ENCODE data around the gene GPAM. TPM values are rescaled to one million over a fixed set of nuclear protein-coding genes. Genes with fewer than 3 reads are reported as not detected.
A peak's percentile ranks its signal among the peaks of the same experiment; 100 is the strongest.

The GPAM gene
- total RNA-seq, 1 experiment from 2014 or later: 12.2 TPM

DNA sequence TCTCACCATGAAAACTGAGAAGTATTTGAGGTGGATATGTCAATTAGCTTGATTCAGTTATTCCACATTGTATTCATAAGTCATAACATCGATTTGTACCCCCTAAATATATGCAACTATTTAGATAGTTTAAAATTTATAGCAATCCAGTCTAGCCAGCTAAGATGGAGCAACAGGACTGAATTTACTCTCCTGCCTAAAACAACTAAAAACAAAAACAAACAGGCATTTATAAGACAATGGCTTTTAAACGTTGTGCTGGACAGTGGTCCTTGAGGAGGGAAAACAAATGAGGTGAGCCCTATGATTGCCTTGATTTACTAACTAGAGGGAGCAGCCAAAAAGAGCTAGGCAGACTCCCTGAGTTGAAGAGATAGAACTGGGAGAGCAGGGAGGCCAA is 814 bp upstream of the GPAM start:
- Mint-ChIP-seq H3K36me3 (peaks cover 9% of the 10 kb centered on the region), H3K9me3 (peaks cover 24% of the 10 kb centered on the region), H3K4me3 (peak overlapping the region; percentile 95), H3K27me3 (ENCODE audit: low read depth) (no peaks in the 10 kb centered on the region), H3K27ac (peak overlapping the region; percentile 42), H3K4me1 (peaks cover 15% of the 10 kb centered on the region)
- ChIA-PET POLR2A (interaction anchor here (1.1 to 1.3 kb wide), 2 partner anchors 47 to 123 kb away, joined by 3 read pairs; no protein-coding TSS in a partner anchor), CTCF (interaction anchor here (6.0 kb wide), 1 partner anchor 124 kb away, joined by 46 read pairs; no protein-coding TSS in a partner anchor)
- ATAC-seq: no peak
- TF ChIP-seq CREM (CRISPR knock-in tag; IDR thresholded peaks at IDR 0.05): no peak
- TF ChIP-seq EMX1 (CRISPR knock-in tag; IDR thresholded peaks at IDR 0.05): no peak
- DNase-seq (ENCODE audit: low spot score): no peak

DNA sequence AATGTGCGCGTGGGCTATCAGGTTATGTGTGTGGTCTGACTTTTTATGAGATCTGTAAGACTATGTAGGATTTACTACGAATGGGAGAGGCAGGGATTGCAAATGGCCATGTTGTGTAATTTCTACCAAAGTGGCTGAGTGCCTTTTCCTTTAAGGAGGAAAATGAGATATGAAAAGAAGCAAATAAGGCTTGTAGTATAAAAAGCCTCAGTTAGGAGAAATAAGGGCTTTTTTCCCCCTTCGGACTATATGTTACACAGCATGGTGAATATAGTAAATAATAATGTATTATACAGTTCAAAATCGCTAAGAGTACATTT is 447 bp upstream of the GPAM start:
- TF ChIP-seq, protein P1, sequence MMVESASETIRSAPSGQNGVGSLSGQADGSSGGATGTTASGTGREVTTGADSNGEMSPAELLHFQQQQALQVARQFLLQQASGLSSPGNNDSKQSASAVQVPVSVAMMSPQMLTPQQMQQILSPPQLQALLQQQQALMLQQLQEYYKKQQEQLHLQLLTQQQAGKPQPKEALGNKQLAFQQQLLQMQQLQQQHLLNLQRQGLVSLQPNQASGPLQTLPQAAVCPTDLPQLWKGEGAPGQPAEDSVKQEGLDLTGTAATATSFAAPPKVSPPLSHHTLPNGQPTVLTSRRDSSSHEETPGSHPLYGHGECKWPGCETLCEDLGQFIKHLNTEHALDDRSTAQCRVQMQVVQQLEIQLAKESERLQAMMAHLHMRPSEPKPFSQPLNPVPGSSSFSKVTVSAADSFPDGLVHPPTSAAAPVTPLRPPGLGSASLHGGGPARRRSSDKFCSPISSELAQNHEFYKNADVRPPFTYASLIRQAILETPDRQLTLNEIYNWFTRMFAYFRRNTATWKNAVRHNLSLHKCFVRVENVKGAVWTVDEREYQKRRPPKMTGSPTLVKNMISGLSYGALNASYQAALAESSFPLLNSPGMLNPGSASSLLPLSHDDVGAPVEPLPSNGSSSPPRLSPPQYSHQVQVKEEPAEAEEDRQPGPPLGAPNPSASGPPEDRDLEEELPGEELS (CRISPR knock-in tag; IDR thresholded peaks at IDR 0.05): no peak
- no peak for TF ChIP-seq SMAD3 (CRISPR knock-in tag; IDR thresholded peaks at IDR 0.05; ENCODE audit: borderline replicate concordance)
- TF ChIP-seq, protein P2, sequence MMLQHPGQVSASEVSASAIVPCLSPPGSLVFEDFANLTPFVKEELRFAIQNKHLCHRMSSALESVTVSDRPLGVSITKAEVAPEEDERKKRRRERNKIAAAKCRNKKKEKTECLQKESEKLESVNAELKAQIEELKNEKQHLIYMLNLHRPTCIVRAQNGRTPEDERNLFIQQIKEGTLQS (CRISPR knock-in tag; conservative IDR thresholded peaks at IDR 0.05): no peak
- TF ChIP-seq GTF2I (CRISPR knock-in tag; conservative IDR thresholded peaks at IDR 0.05): no peak
- ChIA-PET POLR2A (interaction anchor here (1.1 to 1.3 kb wide), 2 partner anchors 46 to 123 kb away, joined by 3 read pairs; no protein-coding TSS in a partner anchor), CTCF (interaction anchor here (0.7 to 6.0 kb wide), 2 partner anchors 68 to 125 kb away, joined by 3 to 46 read pairs; no protein-coding TSS in a partner anchor)
- DNase-seq (ENCODE audit: low spot score): no peak
- Mint-ChIP-seq H3K9me3 (peaks cover 24% of the 10 kb centered on the region), H3K27me3 (ENCODE audit: low read depth) (no peaks in the 10 kb centered on the region), H3K27ac (peak overlapping the region; percentile 96), H3K36me3 (peaks cover 12% of the 10 kb centered on the region), H3K4me3 (peak overlapping the region; percentile 95), H3K4me1 (peaks cover 15% of the 10 kb centered on the region)
- ATAC-seq: no peak

DNA sequence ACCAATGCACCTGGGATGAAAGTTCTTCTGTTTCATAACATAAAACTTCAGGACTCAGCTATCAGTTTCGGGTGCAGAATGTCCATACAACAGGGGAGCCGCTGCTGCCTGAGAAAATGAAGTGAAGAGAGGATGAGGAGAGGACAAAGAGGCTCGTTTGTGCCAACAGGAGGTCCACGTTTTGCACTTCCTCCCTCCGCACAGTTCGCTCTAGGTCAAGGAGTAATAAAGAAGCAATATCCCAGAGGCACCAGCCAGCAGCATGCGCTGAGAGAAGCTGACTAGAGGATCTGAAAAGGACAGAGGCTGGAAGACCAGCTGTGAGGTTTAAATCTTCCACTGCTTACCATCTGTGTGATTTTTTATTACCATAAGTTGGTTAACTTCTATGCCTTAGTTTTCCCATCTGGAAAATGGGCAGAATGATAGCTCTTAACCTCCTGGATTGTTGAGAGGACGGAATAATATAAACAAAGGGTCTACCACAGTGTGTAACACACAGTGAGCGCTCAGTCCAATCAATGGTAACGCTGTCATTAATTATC is 709 bp downstream of the GPAM start:
- TF ChIP-seq, protein P3, sequence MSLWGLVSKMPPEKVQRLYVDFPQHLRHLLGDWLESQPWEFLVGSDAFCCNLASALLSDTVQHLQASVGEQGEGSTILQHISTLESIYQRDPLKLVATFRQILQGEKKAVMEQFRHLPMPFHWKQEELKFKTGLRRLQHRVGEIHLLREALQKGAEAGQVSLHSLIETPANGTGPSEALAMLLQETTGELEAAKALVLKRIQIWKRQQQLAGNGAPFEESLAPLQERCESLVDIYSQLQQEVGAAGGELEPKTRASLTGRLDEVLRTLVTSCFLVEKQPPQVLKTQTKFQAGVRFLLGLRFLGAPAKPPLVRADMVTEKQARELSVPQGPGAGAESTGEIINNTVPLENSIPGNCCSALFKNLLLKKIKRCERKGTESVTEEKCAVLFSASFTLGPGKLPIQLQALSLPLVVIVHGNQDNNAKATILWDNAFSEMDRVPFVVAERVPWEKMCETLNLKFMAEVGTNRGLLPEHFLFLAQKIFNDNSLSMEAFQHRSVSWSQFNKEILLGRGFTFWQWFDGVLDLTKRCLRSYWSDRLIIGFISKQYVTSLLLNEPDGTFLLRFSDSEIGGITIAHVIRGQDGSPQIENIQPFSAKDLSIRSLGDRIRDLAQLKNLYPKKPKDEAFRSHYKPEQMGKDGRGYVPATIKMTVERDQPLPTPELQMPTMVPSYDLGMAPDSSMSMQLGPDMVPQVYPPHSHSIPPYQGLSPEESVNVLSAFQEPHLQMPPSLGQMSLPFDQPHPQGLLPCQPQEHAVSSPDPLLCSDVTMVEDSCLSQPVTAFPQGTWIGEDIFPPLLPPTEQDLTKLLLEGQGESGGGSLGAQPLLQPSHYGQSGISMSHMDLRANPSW (CRISPR knock-in tag; conservative IDR thresholded peaks at IDR 0.05; ENCODE audit: low read depth): no peak
- TF ChIP-seq ZNF232 (CRISPR knock-in tag; IDR thresholded peaks at IDR 0.05): no peak
- TF ChIP-seq ZNF416 (CRISPR knock-in tag; IDR thresholded peaks at IDR 0.05): no peak
- Mint-ChIP-seq H3K27ac (peak overlapping the region; percentile 80), H3K27me3 (ENCODE audit: low read depth) (no peaks in the 10 kb centered on the region), H3K36me3 (peaks cover 17% of the 10 kb centered on the region), H3K9me3 (peaks cover 19% of the 10 kb centered on the region), H3K4me1 (peaks cover 15% of the 10 kb centered on the region), H3K4me3 (peak overlapping the region; percentile 95)
- ChIA-PET POLR2A (no interaction called here), CTCF (interaction anchor here (6.0 kb wide), 1 partner anchor 126 kb away, joined by 46 read pairs; no protein-coding TSS in a partner anchor)
- no peak for DNase-seq (ENCODE audit: low spot score)
- peak; percentile 39 for ATAC-seq

DNA sequence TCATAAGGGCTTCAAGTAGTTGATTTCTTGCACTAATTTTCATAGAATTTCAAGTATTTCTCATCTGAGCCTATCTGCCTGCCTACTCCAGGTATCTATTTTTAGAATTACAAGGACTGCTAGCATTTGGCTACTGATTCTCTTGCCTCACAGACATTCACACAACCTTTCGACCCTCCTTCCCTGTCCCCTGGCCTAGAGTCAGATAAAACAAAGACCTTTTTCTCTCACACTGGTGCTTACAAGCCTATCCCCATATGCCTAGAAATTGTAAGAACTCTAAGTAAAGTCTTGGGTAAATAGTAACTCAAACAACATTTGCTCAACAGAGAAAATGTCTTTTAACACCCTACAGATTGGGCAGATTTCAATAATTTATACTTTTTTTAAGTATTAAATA is 6.3 kb downstream of the GPAM start:
- no peak overlapping the region for H3K4me3 Mint-ChIP-seq
- ChIA-PET POLR2A (no interaction called here), CTCF (no interaction called here)
- DNase-seq (ENCODE audit: low spot score) (no peak), ATAC-seq (no peak)
- H3K4me1 Mint-ChIP-seq: 0 out of 2 replicates have a peak, but pooled peaks cover 2% of the 10 kb centered on the region
- peaks cover 45% of the 10 kb centered on the region for H3K36me3 Mint-ChIP-seq
- H3K9me3 Mint-ChIP-seq: no peaks in the 10 kb centered on the region
- no peak overlapping the region for H3K27ac Mint-ChIP-seq
- no peaks in the 10 kb centered on the region for H3K27me3 Mint-ChIP-seq (ENCODE audit: low read depth)
- TF ChIP-seq, protein P4, sequence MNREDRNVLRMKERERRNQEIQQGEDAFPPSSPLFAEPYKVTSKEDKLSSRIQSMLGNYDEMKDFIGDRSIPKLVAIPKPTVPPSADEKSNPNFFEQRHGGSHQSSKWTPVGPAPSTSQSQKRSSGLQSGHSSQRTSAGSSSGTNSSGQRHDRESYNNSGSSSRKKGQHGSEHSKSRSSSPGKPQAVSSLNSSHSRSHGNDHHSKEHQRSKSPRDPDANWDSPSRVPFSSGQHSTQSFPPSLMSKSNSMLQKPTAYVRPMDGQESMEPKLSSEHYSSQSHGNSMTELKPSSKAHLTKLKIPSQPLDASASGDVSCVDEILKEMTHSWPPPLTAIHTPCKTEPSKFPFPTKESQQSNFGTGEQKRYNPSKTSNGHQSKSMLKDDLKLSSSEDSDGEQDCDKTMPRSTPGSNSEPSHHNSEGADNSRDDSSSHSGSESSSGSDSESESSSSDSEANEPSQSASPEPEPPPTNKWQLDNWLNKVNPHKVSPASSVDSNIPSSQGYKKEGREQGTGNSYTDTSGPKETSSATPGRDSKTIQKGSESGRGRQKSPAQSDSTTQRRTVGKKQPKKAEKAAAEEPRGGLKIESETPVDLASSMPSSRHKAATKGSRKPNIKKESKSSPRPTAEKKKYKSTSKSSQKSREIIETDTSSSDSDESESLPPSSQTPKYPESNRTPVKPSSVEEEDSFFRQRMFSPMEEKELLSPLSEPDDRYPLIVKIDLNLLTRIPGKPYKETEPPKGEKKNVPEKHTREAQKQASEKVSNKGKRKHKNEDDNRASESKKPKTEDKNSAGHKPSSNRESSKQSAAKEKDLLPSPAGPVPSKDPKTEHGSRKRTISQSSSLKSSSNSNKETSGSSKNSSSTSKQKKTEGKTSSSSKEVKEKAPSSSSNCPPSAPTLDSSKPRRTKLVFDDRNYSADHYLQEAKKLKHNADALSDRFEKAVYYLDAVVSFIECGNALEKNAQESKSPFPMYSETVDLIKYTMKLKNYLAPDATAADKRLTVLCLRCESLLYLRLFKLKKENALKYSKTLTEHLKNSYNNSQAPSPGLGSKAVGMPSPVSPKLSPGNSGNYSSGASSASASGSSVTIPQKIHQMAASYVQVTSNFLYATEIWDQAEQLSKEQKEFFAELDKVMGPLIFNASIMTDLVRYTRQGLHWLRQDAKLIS (CRISPR knock-in tag; IDR thresholded peaks at IDR 0.05; ENCODE audit: borderline replicate concordance): no peak
- TF ChIP-seq, protein P5, sequence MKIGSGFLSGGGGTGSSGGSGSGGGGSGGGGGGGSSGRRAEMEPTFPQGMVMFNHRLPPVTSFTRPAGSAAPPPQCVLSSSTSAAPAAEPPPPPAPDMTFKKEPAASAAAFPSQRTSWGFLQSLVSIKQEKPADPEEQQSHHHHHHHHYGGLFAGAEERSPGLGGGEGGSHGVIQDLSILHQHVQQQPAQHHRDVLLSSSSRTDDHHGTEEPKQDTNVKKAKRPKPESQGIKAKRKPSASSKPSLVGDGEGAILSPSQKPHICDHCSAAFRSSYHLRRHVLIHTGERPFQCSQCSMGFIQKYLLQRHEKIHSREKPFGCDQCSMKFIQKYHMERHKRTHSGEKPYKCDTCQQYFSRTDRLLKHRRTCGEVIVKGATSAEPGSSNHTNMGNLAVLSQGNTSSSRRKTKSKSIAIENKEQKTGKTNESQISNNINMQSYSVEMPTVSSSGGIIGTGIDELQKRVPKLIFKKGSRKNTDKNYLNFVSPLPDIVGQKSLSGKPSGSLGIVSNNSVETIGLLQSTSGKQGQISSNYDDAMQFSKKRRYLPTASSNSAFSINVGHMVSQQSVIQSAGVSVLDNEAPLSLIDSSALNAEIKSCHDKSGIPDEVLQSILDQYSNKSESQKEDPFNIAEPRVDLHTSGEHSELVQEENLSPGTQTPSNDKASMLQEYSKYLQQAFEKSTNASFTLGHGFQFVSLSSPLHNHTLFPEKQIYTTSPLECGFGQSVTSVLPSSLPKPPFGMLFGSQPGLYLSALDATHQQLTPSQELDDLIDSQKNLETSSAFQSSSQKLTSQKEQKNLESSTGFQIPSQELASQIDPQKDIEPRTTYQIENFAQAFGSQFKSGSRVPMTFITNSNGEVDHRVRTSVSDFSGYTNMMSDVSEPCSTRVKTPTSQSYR (CRISPR knock-in tag; IDR thresholded peaks at IDR 0.05): no peak
- no peak for TF ChIP-seq FOXP1 (CRISPR knock-in tag; IDR thresholded peaks at IDR 0.05; ENCODE audit: borderline replicate concordance)
- no peak for TF ChIP-seq CREB1 (CRISPR knock-in tag; IDR thresholded peaks at IDR 0.05)
- TF ChIP-seq, protein P6, sequence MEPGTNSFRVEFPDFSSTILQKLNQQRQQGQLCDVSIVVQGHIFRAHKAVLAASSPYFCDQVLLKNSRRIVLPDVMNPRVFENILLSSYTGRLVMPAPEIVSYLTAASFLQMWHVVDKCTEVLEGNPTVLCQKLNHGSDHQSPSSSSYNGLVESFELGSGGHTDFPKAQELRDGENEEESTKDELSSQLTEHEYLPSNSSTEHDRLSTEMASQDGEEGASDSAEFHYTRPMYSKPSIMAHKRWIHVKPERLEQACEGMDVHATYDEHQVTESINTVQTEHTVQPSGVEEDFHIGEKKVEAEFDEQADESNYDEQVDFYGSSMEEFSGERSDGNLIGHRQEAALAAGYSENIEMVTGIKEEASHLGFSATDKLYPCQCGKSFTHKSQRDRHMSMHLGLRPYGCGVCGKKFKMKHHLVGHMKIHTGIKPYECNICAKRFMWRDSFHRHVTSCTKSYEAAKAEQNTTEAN (CRISPR knock-in tag; IDR thresholded peaks at IDR 0.05): no peak

Measured in WTC11 (cell line).